H1 (cell line): ENCODE data around the gene SCAMP4. TPM values are rescaled to one million over a fixed set of nuclear protein-coding genes. Genes with fewer than 3 reads are reported as not detected.

Source experiments
- CTCF ChIA-PET: fragments of 300-600 bp; sonication (Branson Sonifier 250); formaldehyde crosslinking; loops from one replicate; lab custom pipeline; 2021; ENCODE audit not compliant: partially characterized antibody; lab: Charles Lee
- POLR2A ChIA-PET: fragments of 300-600 bp; sonication (Branson Sonifier 250); formaldehyde crosslinking; loops from one replicate; lab custom pipeline; 2021; ENCODE audit warnings: inconsistent platforms; ENCODE audit not compliant: partially characterized antibody; lab: Charles Lee
- DNase-seq, 2 experiments: peaks; one replicate each; pipeline versions ENCODE4 v3.0.0 to v3.0.0-alpha.2; 2010 to 2022; ENCODE audit warnings: low spot score in 2 of 2, low read depth in 1 of 2, mixed read lengths in 1 of 2
- FAIRE-seq: peaks from 2 replicates; lab custom pipeline; 2011; peaks lifted over from hg19 to GRCh38; lab: Jason Lieb, UNC
- H2AFZ ChIP-seq: 2 replicates; pipeline ENCODE4 v1.8.1; 2012; ENCODE audit warnings: low read length, inconsistent platforms
- H2AK5ac ChIP-seq: 2 replicates; pipeline ENCODE4 v1.6.1; 2013; ENCODE audit warnings: low read depth, low read length
- H2BK120ac ChIP-seq: replicated peaks from 2 replicates; pipeline ENCODE3; 2013; ENCODE audit warnings: low read depth, low read length, inconsistent platforms
- H2BK12ac ChIP-seq: 2 replicates; pipeline ENCODE4 v1.6.1; 2013; ENCODE audit warnings: low read depth, low read length
- H2BK15ac ChIP-seq: 2 replicates; pipeline ENCODE4 v1.6.1; 2013; ENCODE audit warnings: low read length
- H2BK20ac ChIP-seq: 2 replicates; pipeline ENCODE4 v1.6.1; 2013; ENCODE audit warnings: low read length
- H2BK5ac ChIP-seq: 2 replicates; pipeline ENCODE4 v1.6.1; 2013; ENCODE audit warnings: low read depth, low read length
- H3K14ac ChIP-seq: 2 replicates; pipeline ENCODE4 v1.6.1; 2013; ENCODE audit warnings: inconsistent platforms; ENCODE audit not compliant: insufficient read length
- H3K18ac ChIP-seq: 2 replicates; pipeline ENCODE4 v1.6.1; 2013; ENCODE audit warnings: low read length; ENCODE audit errors: extremely low read depth
- H3K23ac ChIP-seq: 2 replicates; pipeline ENCODE4 v1.6.1; 2013; ENCODE audit warnings: inconsistent platforms; ENCODE audit not compliant: insufficient read length
- H3K23me2 ChIP-seq: 2 replicates; pipeline ENCODE4 v1.6.1; 2013; ENCODE audit warnings: low read depth, low read length
- H3K27ac ChIP-seq: 2 replicates; pipeline ENCODE4 v1.6.1; 2011; ENCODE audit warnings: low read depth, low read length, inconsistent platforms
- H3K27me3 ChIP-seq, 4 experiments: replicated peaks in 1 of 4; 1 replicate in 1 of 4; 2 replicates in 3 of 4; pipeline versions ENCODE4 v1.6.1 to v1.8.1; 2011 to 2013; ENCODE audit warnings: low read length in 3 of 4, mild to moderate bottlenecking in 3 of 4, inconsistent platforms in 2 of 4, mixed read lengths in 2 of 4, moderate library complexity in 1 of 4; ENCODE audit not compliant: control insufficient read depth in 3 of 4, insufficient read depth in 3 of 4; ENCODE audit errors: extremely low read depth in 1 of 4
- H3K36me3 ChIP-seq, 4 experiments: 2 replicates each; pipeline versions ENCODE4 v1.6.1 to v1.8.1; 2011 to 2013; ENCODE audit warnings: mild to moderate bottlenecking in 4 of 4, low read length in 3 of 4, moderate library complexity in 2 of 4, control low read depth in 1 of 4, inconsistent platforms in 1 of 4; ENCODE audit not compliant: insufficient read depth in 4 of 4, control insufficient read depth in 2 of 4
- H3K4ac ChIP-seq: replicated peaks from 2 replicates; pipeline ENCODE3; 2013; ENCODE audit warnings: low read length, low read depth, mixed read lengths, inconsistent platforms; ENCODE audit not compliant: insufficient read length
- H3K4me1 ChIP-seq, 4 experiments: replicated peaks in 1 of 4; 1 replicate in 1 of 4; 2 replicates in 3 of 4; pipeline versions ENCODE4 v1.6.1 to v1.8.1; 2011 to 2013; ENCODE audit warnings: low read length in 3 of 4, inconsistent platforms in 2 of 4, mixed read lengths in 1 of 4; ENCODE audit not compliant: insufficient read depth in 4 of 4, control insufficient read depth in 3 of 4
- H3K4me2 ChIP-seq, 2 experiments: 2 replicates each; pipeline versions ENCODE4 v1.6.1 to v1.8.1; 2011 to 2013; ENCODE audit warnings: low read depth in 2 of 2, low read length in 2 of 2, control low read depth in 1 of 2, inconsistent platforms in 1 of 2, mild to moderate bottlenecking in 1 of 2; ENCODE audit not compliant: insufficient read depth in 1 of 2
- H3K4me3 ChIP-seq, 4 experiments: fragments of 200-600, 300-600 bp in 1 of 4; sonication (generic), shearing (Covaris generic), sonication (Bioruptor Twin) in 1 of 4; 2 replicates each; pipeline versions ENCODE4 v1.5.1 to v1.8.1; 2011 to 2016; ENCODE audit warnings: low read length in 4 of 4, low read depth in 3 of 4, control low read depth in 2 of 4, inconsistent platforms in 2 of 4, mild to moderate bottlenecking in 2 of 4, mixed read lengths in 1 of 4, moderate library complexity in 1 of 4; ENCODE audit not compliant: insufficient read depth in 2 of 4; ENCODE audit errors: extremely low read depth in 1 of 4
- H3K56ac ChIP-seq: replicated peaks from 2 replicates; pipeline ENCODE3; 2013; ENCODE audit warnings: low read depth, mild to moderate bottlenecking, mixed read lengths, low read length, inconsistent platforms; ENCODE audit not compliant: insufficient read length
- H3K79me1 ChIP-seq: 2 replicates; pipeline ENCODE4 v1.6.1; 2013; ENCODE audit warnings: low read depth, low read length, control low read depth
- H3K79me2 ChIP-seq, 2 experiments: 2 replicates each; pipeline versions ENCODE4 v1.6.1 to v1.8.1; 2012 to 2013; ENCODE audit warnings: low read length in 2 of 2, mild to moderate bottlenecking in 2 of 2, inconsistent platforms in 1 of 2; ENCODE audit not compliant: insufficient read depth in 2 of 2, control insufficient read depth in 1 of 2
- H3K9ac ChIP-seq, 4 experiments: replicated peaks in 1 of 4; 1 replicate in 1 of 4; 2 replicates in 3 of 4; pipeline versions ENCODE4 v1.6.1 to v1.8.1; 2011 to 2013; ENCODE audit warnings: low read depth in 3 of 4, low read length in 3 of 4, control low read depth in 2 of 4, mild to moderate bottlenecking in 2 of 4, moderate library complexity in 2 of 4, inconsistent platforms in 1 of 4; ENCODE audit errors: extremely low read depth in 1 of 4
- H3K9me3 ChIP-seq, 2 experiments: 2 replicates each; pipeline versions ENCODE4 v1.6.1 to v1.8.1; 2012 to 2013; ENCODE audit warnings: mild to moderate bottlenecking in 2 of 2, moderate library complexity in 2 of 2, control low read depth in 1 of 2, inconsistent platforms in 1 of 2, low read depth in 1 of 2, low read length in 1 of 2, mixed read lengths in 1 of 2; ENCODE audit not compliant: insufficient read depth in 2 of 2
- H4K20me1 ChIP-seq, 2 experiments: replicated peaks in 1 of 2; 2 replicates each; pipeline versions ENCODE3 to v1.8.1; 2011 to 2013; ENCODE audit warnings: inconsistent platforms in 2 of 2, low read length in 2 of 2, mild to moderate bottlenecking in 1 of 2; ENCODE audit not compliant: insufficient read depth in 2 of 2, control insufficient read depth in 1 of 2
- H4K5ac ChIP-seq: 2 replicates; pipeline ENCODE4 v1.6.1; 2013; ENCODE audit warnings: low read length, low read depth, mixed read lengths, inconsistent platforms; ENCODE audit not compliant: insufficient read length
- H4K8ac ChIP-seq: 2 replicates; pipeline ENCODE4 v1.8.0; 2013; ENCODE audit warnings: mild to moderate bottlenecking, moderate library complexity, low read length, inconsistent platforms; ENCODE audit not compliant: insufficient read depth; ENCODE audit errors: extremely low read depth
- H4K91ac ChIP-seq: replicated peaks from 2 replicates; pipeline ENCODE3; 2013; ENCODE audit warnings: low read length, mixed read lengths, inconsistent platforms; ENCODE audit not compliant: insufficient read length
- ATF3 ChIP-seq: IDR thresholded peaks from 2 replicates; pipeline ENCODE4 v1.6.1; 2011; ENCODE audit warnings: low read depth, mild to moderate bottlenecking, low read length; ENCODE audit not compliant: insufficient read depth
- CBX8 ChIP-seq: fragments of 300-800, 300-1000 bp; sonication (generic); IDR thresholded peaks from 2 replicates; pipeline ENCODE4 v1.7.1; 2016; ENCODE audit warnings: low read depth, low read length, borderline replicate concordance
- CEBPB ChIP-seq: IDR thresholded peaks from 2 replicates; pipeline ENCODE4 v1.6.1; 2012; ENCODE audit warnings: low read depth, low read length
- E2F6 ChIP-seq: IDR thresholded peaks from 2 replicates; pipeline ENCODE4 v1.6.1; 2012; ENCODE audit warnings: inconsistent platforms
- FOSL1 ChIP-seq: IDR thresholded peaks from 2 replicates; pipeline ENCODE4 v1.6.1; 2011; ENCODE audit warnings: mild to moderate bottlenecking, low read depth, low read length, moderate library complexity; ENCODE audit not compliant: insufficient read depth
- JUN ChIP-seq: IDR thresholded peaks from 2 replicates; pipeline ENCODE4 v1.6.1; 2011; ENCODE audit warnings: low read depth, mild to moderate bottlenecking, improper control_type of control experiment, low read length
- JUND ChIP-seq: IDR thresholded peaks from 2 replicates; pipeline ENCODE4 v1.6.1; 2011; ENCODE audit warnings: mild to moderate bottlenecking, improper control_type of control experiment, low read length
- POU5F1 ChIP-seq: IDR thresholded peaks from 2 replicates; pipeline ENCODE4 v1.6.1; 2011; ENCODE audit warnings: low read depth, mild to moderate bottlenecking, low read length, moderate library complexity
- RAD21 ChIP-seq, 2 experiments: IDR thresholded peaks in 1 of 2; conservative IDR thresholded peaks in 1 of 2; 2 replicates each; pipeline ENCODE4 v1.6.1; 2011; ENCODE audit warnings: low read depth in 2 of 2, low read length in 2 of 2, improper control_type of control experiment in 1 of 2, inconsistent platforms in 1 of 2, mild to moderate bottlenecking in 1 of 2, moderate library complexity in 1 of 2
- TCF12 ChIP-seq: IDR thresholded peaks from 2 replicates; pipeline ENCODE4 v1.6.1; 2011; ENCODE audit warnings: low read depth, mild to moderate bottlenecking, low read length
- YY1 ChIP-seq: IDR thresholded peaks from 2 replicates; pipeline ENCODE4 v1.6.1; 2011; ENCODE audit warnings: low read depth, mild to moderate bottlenecking, low read length
- ZNF274 ChIP-seq: IDR thresholded peaks from 2 replicates; pipeline ENCODE4 v1.7.0; 2012; ENCODE audit warnings: low read length, borderline replicate concordance; ENCODE audit errors: extremely low read depth
- WGBS, 2 experiments: shearing (Covaris generic) in 1 of 2; methylation state at CpG; one replicate each; pipeline versions ENCODE4 v1.1.6 to v1.1.7; 2013 to 2015; ENCODE audit warnings: low lambda C conversion rate in 2 of 2, mixed read lengths in 2 of 2, inconsistent platforms in 1 of 2, low coverage in 1 of 2, missing lambda C conversion rate in 1 of 2; ENCODE audit not compliant: insufficient replicate concordance in 2 of 2, insufficient coverage in 1 of 2, insufficient read length in 1 of 2; ENCODE audit errors: extremely low coverage in 1 of 2, missing lambda C conversion rate in 1 of 2; 5-methylcytosine and 5-hydroxymethylcytosine counted together
- polyA plus RNA-seq, 7 experiments: library from polyadenylated mRNA; depleted of rRNA in 3 of 7; stranded (reverse) in 5 of 7; unstranded in 2 of 7; fragments of >200 nt in 5 of 7; fragments of 200-250 nt in 2 of 7; gene quantifications; 1 replicate in 5 of 7; 2 replicates in 1 of 7; 4 replicates in 1 of 7; pipeline versions ENCODE4 v1.2.1 to v1.2.3, GENCODE V29; 2011 to 2013; ENCODE audit warnings: missing spikeins in 2 of 7, mixed read lengths in 2 of 7
- total RNA-seq: library from RNA; stranded (reverse); fragmentation: NEBNext Ultra II Directional; extraction: Animal tissue kit (Norgen Biotek cat#: 25700); gene quantifications from 2 replicates; pipeline ENCODE4 v1.2.1, GENCODE V29; 2021

Gene SCAMP4
- total and polyA plus RNA-seq, 2 of the 8 experiments (the other 6 are each of a cell fraction or from before 2014, with no cell fraction given): 17.1 to 61.4 TPM

- no peak overlapping the region for H2BK12ac ChIP-seq
Observed at GRCh38 chr19:1952635-1953034, 47.4 kb downstream of the SCAMP4 start.

More at GRCh38 chr19:1952635-1953034, 47.4 kb downstream of the SCAMP4 start:
- H3K9ac ChIP-seq: no peak overlapping the region
- H3K4me1 ChIP-seq: peaks cover 0 to 16% (median 10%) of the 10 kb centered on the region in 4 experiments; a peak in 5 of 7 replicates
- H3K23ac ChIP-seq: no peak overlapping the region
- peaks cover 44 to 97% of the 10 kb centered on the region in 2 experiments for H3K79me2 ChIP-seq
- DNase-seq (no peak), FAIRE-seq (no peak)
- no peak overlapping the region for H2AK5ac ChIP-seq
- H3K56ac ChIP-seq: no peak overlapping the region
- ChIA-PET CTCF (interaction anchor here (1.1 to 2.0 kb wide), 3 partner anchors 19 to 80 kb away, joined by 3 to 6 read pairs (median 3); no protein-coding TSS in a partner anchor), POLR2A (interaction anchor here (1.1 to 1.3 kb wide), 3 partner anchors 9 to 25 kb away, joined by 3 read pairs; no protein-coding TSS in a partner anchor)
- no peak overlapping the region for H3K27ac ChIP-seq
- no peaks in the 10 kb centered on the region; a peak in 1 of 8 replicates for H3K36me3 ChIP-seq
- H2BK120ac ChIP-seq: no peak overlapping the region
- no peak overlapping the region for H3K4ac ChIP-seq
- no peak overlapping the region for H2BK5ac ChIP-seq
- no peak overlapping the region for H3K18ac ChIP-seq
- no peaks in the 10 kb centered on the region for H3K27me3 ChIP-seq
- no peak overlapping the region for H2BK20ac ChIP-seq
- no peak overlapping the region for H4K8ac ChIP-seq
- no peaks in the 10 kb centered on the region; a peak in 1 of 4 replicates for H3K9me3 ChIP-seq
- no peak overlapping the region for H3K14ac ChIP-seq
- H4K5ac ChIP-seq: no peak overlapping the region
- TF ChIP-seq ATF3 (no peak), FOSL1 (no peak), RAD21 (IDR thresholded peaks at IDR 0.05 in 1 of 2, conservative IDR thresholded peaks at IDR 0.05 in 1 of 2; ENCODE audit: low read depth in 2 of 2, low read length in 2 of 2) (no peak), CEBPB (no peak), E2F6 (no peak), CBX8 (no peak), JUN (no peak), POU5F1 (no peak), ZNF274 (no peak), TCF12 (no peak), JUND (no peak), YY1 (no peak)
- TF ChIP-seq, all 59 proteins: peak for 0
- H3K23me2 ChIP-seq: no peaks in the 10 kb centered on the region
- peaks cover 47 to 63% of the 10 kb centered on the region in 2 experiments for H4K20me1 ChIP-seq
- no peak overlapping the region for H2BK15ac ChIP-seq
- no peak overlapping the region for H4K91ac ChIP-seq
- no peak overlapping the region for H3K4me3 ChIP-seq
- H3K79me1 ChIP-seq: peaks cover 34% of the 10 kb centered on the region
- H3K4me2 ChIP-seq: no peak overlapping the region
- WGBS, 2 experiments: 92% methylated on average over 21 of the region's 21 CpGs; no CpG with 5 or more reads in 1 of the 2 experiments
- H2AFZ ChIP-seq: no peak overlapping the region
